Measurements from ENCODE around the gene MTMR3. TPM values are rescaled to one million over a fixed set of nuclear protein-coding genes. Genes with fewer than 3 reads are reported as not detected.

Gene MTMR3
- total and polyA plus RNA-seq, 12 donors: 23.5 to 80.7 (median 40.9) TPM

- H3K36me3 ChIP-seq (replicated peaks in 1 of 2): no peaks in the 10 kb centered on the region
- WGBS, 4 donors: 45 to 56% (median 51%) methylated on average over 4 of the region's 4 CpGs
- H3K27ac ChIP-seq: peak overlapping the region in 1 of 5 donors; percentile 11
- H3K27me3 ChIP-seq: no peaks in the 10 kb centered on the region
- no peak overlapping the region for H3K4me3 ChIP-seq
- peaks cover 28 to 50% of the 10 kb centered on the region in 2 donors for H3K4me1 ChIP-seq (replicated peaks in 1 of 2)
- intact Hi-C loops (cut with DNase I): no loop called here
- no peak for DNase-seq
- no peak for TF ChIP-seq POLR2A (IDR thresholded peaks at IDR 0.05)
- TF ChIP-seq CTCF (IDR thresholded peaks at IDR 0.05): no peak
- H3K9me3 ChIP-seq (replicated peaks in 1 of 3): no peaks in the 10 kb centered on the region
Observed at GRCh38 chr22:29947410-29948384, 64.7 kb downstream of the MTMR3 start.

GRCh38 chr22:29948385-29948769, 65.4 kb downstream of the MTMR3 start:
- Histone ChIP-seq H3K27me3 (no peaks in the 10 kb centered on the region), H3K4me1 (replicated peaks in 1 of 2) (peaks cover 28 to 53% of the 10 kb centered on the region in 2 donors), H3K36me3 (replicated peaks in 1 of 2) (no peaks in the 10 kb centered on the region), H3K27ac (no peak overlapping the region), H3K4me3 (no peak overlapping the region), H3K9me3 (replicated peaks in 1 of 3) (no peaks in the 10 kb centered on the region)
- TF ChIP-seq CTCF (IDR thresholded peaks at IDR 0.05) (no peak), POLR2A (IDR thresholded peaks at IDR 0.05) (no peak)
- DNase-seq: no peak
- intact Hi-C loops (cut with DNase I): no loop called here
- 59 to 66% (median 61%) methylated on average over 1 of the region's 1 CpG for WGBS, 4 donors

- H3K36me3 ChIP-seq (replicated peaks in 1 of 2): no peaks in the 10 kb centered on the region
- H3K27ac ChIP-seq: peak overlapping the region in 2 of 5 donors; percentile 7 to 16
- intact Hi-C loops (cut with DNase I): no loop called here
- H3K4me3 ChIP-seq: no peak overlapping the region
- H3K27me3 ChIP-seq: no peaks in the 10 kb centered on the region
- 58 to 61% (median 60%) methylated on average over 3 of the region's 3 CpGs for WGBS, 4 donors
- H3K4me1 ChIP-seq (replicated peaks in 1 of 2): peaks cover 27 to 54% of the 10 kb centered on the region in 2 donors
- H3K9me3 ChIP-seq (replicated peaks in 1 of 3): no peaks in the 10 kb centered on the region
- no peak for DNase-seq
- TF ChIP-seq CTCF (IDR thresholded peaks at IDR 0.05) (no peak), POLR2A (IDR thresholded peaks at IDR 0.05) (no peak)
Observed at GRCh38 chr22:29949872-29950271, 66.9 kb downstream of the MTMR3 start.

- no peak for DNase-seq
- H3K4me3 ChIP-seq: no peak overlapping the region
- no peak overlapping the region for H3K27ac ChIP-seq
- no peaks in the 10 kb centered on the region for H3K9me3 ChIP-seq (replicated peaks in 1 of 3)
- H3K27me3 ChIP-seq: no peaks in the 10 kb centered on the region
- H3K4me1 ChIP-seq (replicated peaks in 1 of 2): peaks cover 18 to 39% of the 10 kb centered on the region in 2 donors
- TF ChIP-seq POLR2A (IDR thresholded peaks at IDR 0.05): no peak
- TF ChIP-seq CTCF (IDR thresholded peaks at IDR 0.05): no peak
- intact Hi-C loops (cut with DNase I): no loop called here
- 72 to 81% (median 77%) methylated on average over 8 of the region's 8 CpGs for WGBS, 4 donors
- H3K36me3 ChIP-seq (replicated peaks in 1 of 2): no peaks in the 10 kb centered on the region
Observed at GRCh38 chr22:29951791-29952413, 68.9 kb downstream of the MTMR3 start.

Measured in adrenal gland (tissue), 12 donors.